K562 (cell line): Measurements from ENCODE around the gene CCNY. TPM values are rescaled to one million over a fixed set of nuclear protein-coding genes. Genes with fewer than 3 reads are reported as not detected.

Source experiments
- ATAC-seq: fragments of 200-7000 bp; cut with Tn5 transposase; 3 replicates; pipeline ENCODE4 v1.9.1; 2020; ENCODE audit warnings: moderate library complexity
- BruUV-seq: library from RNA; stranded (reverse); fragments of 400-500 nt; replicated peaks from 2 replicates; lab custom pipeline; 2021; lab: Mats Ljungman, UMichigan
- CTCF ChIA-PET: fragments of 300-600 bp; formaldehyde crosslinking; extraction: SDS; loops from one replicate; lab custom pipeline; 2021; ENCODE audit warnings: low intra/inter-chr PET ratio; lab: Yijun Ruan, JAX
- POLR2A ChIA-PET: fragments of 300-600, 350-650 bp; sonication (Branson Sonifier 250); formaldehyde crosslinking; extraction: SDS; loops from one replicate; lab custom pipeline; 2021; ENCODE audit warnings: antibody characterized with exemption, inconsistent platforms; lab: Yijun Ruan, JAX
- DNase-seq, 4 experiments: peaks; one replicate each; pipeline versions ENCODE4 v3.0.0 to v3.0.0-alpha.2; 2011 to 2018; ENCODE audit warnings: low spot score in 3 of 4, mixed read lengths in 3 of 4; ENCODE audit errors: extremely low read depth in 1 of 4
- FAIRE-seq: peaks from 2 replicates; lab custom pipeline; 2011; peaks lifted over from hg19 to GRCh38; lab: Jason Lieb, UNC
- H2AFZ ChIP-seq: 2 replicates; pipeline ENCODE4 v1.6.0; 2011; ENCODE audit warnings: low read depth, low read length, control low read depth, inconsistent platforms
- H3K27ac ChIP-seq: fragments of 200-600 bp; 3 replicates; pipeline ENCODE4 v1.8.0; 2011; ENCODE audit warnings: low read depth, mild to moderate bottlenecking, control low read depth, inconsistent platforms, low read length, moderate library complexity, mixed read lengths; ENCODE audit errors: extremely low read depth
- H3K27me3 ChIP-seq, 2 experiments: fragments of 300-600 bp in 1 of 2; 2 replicates in 1 of 2; 3 replicates in 1 of 2; pipeline versions ENCODE4 v1.6.0 to v1.8.0; 2011; ENCODE audit warnings: inconsistent platforms in 2 of 2, low read length in 2 of 2, mild to moderate bottlenecking in 1 of 2, mixed read lengths in 1 of 2, moderate library complexity in 1 of 2; ENCODE audit not compliant: control insufficient read depth in 2 of 2, insufficient read depth in 2 of 2
- H3K36me3 ChIP-seq: fragments of 300-600 bp; 3 replicates; pipeline ENCODE4 v1.8.0; 2011; ENCODE audit warnings: mild to moderate bottlenecking, low read length, inconsistent platforms; ENCODE audit not compliant: control insufficient read depth, insufficient read depth
- H3K4me1 ChIP-seq, 2 experiments: fragments of 200-600 bp in 1 of 2; replicated peaks in 1 of 2; 2 replicates in 1 of 2; 3 replicates in 1 of 2; pipeline versions ENCODE4 v1.5.1 to v1.8.0; 2011; ENCODE audit warnings: inconsistent platforms in 2 of 2, low read length in 2 of 2, mild to moderate bottlenecking in 1 of 2, mixed read lengths in 1 of 2, moderate library complexity in 1 of 2; ENCODE audit not compliant: control insufficient read depth in 2 of 2, insufficient read depth in 2 of 2
- H3K4me2 ChIP-seq: 2 replicates; pipeline ENCODE4 v1.6.1; 2011; ENCODE audit warnings: low read length, control low read depth, inconsistent platforms, mixed read lengths; ENCODE audit not compliant: insufficient read depth
- H3K4me3 ChIP-seq: fragments of 200-600 bp; sonication (generic), shearing (Covaris generic); 2 replicates; pipeline ENCODE4 v1.5.1; 2016; ENCODE audit warnings: control low read depth, inconsistent platforms
- H3K79me2 ChIP-seq: fragments of 200-600 bp; 3 replicates; pipeline ENCODE4 v1.8.0; 2011; ENCODE audit warnings: low read length, inconsistent platforms; ENCODE audit not compliant: control insufficient read depth, insufficient read depth
- H3K9ac ChIP-seq, 2 experiments: 2 replicates each; pipeline versions ENCODE4 v1.6.0 to v1.6.1; 2011; ENCODE audit warnings: low read depth in 2 of 2, low read length in 2 of 2, control low read depth in 1 of 2, inconsistent platforms in 1 of 2, mild to moderate bottlenecking in 1 of 2, mixed read lengths in 1 of 2; ENCODE audit not compliant: insufficient read depth in 1 of 2
- H3K9me1 ChIP-seq: one replicate; pipeline ENCODE4 v1.6.0; 2011; ENCODE audit warnings: inconsistent platforms, mild to moderate bottlenecking, low read length, moderate library complexity; ENCODE audit not compliant: control insufficient read depth, insufficient read depth
- H3K9me3 ChIP-seq: replicated peaks from 2 replicates; pipeline ENCODE4 v1.5.1; 2011; ENCODE audit warnings: low read depth, low read length, inconsistent platforms; ENCODE audit not compliant: control insufficient read depth, insufficient read depth
- H4K20me1 ChIP-seq: replicated peaks from 2 replicates; pipeline ENCODE4 v1.6.1; 2011; ENCODE audit warnings: low read length, inconsistent platforms, mixed read lengths; ENCODE audit not compliant: control insufficient read depth, insufficient read depth
- AFF4 ChIP-seq: sonication (generic); formaldehyde crosslinking; IDR thresholded peaks from 2 replicates; pipeline ENCODE4 v1.8.0; 2023; ENCODE audit warnings: mild to moderate bottlenecking, missing genetic modification reagents
- BACH1 ChIP-seq: fragments of 200-800 bp; sonication (Bioruptor generic); IDR thresholded peaks from 2 replicates; pipeline ENCODE4 v1.6.1; 2016; ENCODE audit warnings: missing genetic modification characterization, missing compliant biosample characterization
- CEBPG ChIP-seq, 3 experiments: fragments of 200-800 bp in 1 of 3; sonication (Bioruptor generic) in 1 of 3; sonication (generic) in 1 of 3; formaldehyde crosslinking in 1 of 3; IDR thresholded peaks in 2 of 3; conservative IDR thresholded peaks in 1 of 3; 2 replicates each; pipeline versions ENCODE4 v1.6.1 to v1.8.0; 2016 to 2022; ENCODE audit warnings: missing compliant biosample characterization in 2 of 3, missing genetic modification characterization in 2 of 3, mild to moderate bottlenecking in 1 of 3, missing genetic modification reagents in 1 of 3
- CLOCK ChIP-seq: fragments of 250-450 bp; sonication (Bioruptor Pico); IDR thresholded peaks from 2 replicates; pipeline ENCODE4 v1.4.0; 2020; ENCODE audit warnings: mild to moderate bottlenecking, moderate library complexity, borderline replicate concordance
- FOS ChIP-seq: IDR thresholded peaks from 3 replicates; pipeline ENCODE4 v1.6.1; 2011; ENCODE audit not compliant: insufficient read length; ENCODE audit errors: extremely low read depth
- PHF8 ChIP-seq: fragments of 200-600 bp; sonication (generic); IDR thresholded peaks from 2 replicates; pipeline ENCODE4 v1.6.1; 2012; ENCODE audit warnings: mixed run types, mild to moderate bottlenecking, inconsistent platforms, low read length, moderate library complexity, borderline replicate concordance
- RBM25 ChIP-seq: fragments of 200-400 bp; formaldehyde crosslinking; IDR thresholded peaks from 2 replicates; pipeline ENCODE4 v1.6.1; 2018; ENCODE audit warnings: low read length, low read depth, moderate library complexity; ENCODE audit not compliant: severe bottlenecking
- TBL1XR1 ChIP-seq, 2 experiments: IDR thresholded peaks; 2 replicates each; pipeline ENCODE4 v1.6.1; 2012; ENCODE audit warnings: improper control_type of control experiment in 2 of 2, low read length in 2 of 2, mild to moderate bottlenecking in 1 of 2
- WGBS: fragments of 100-300 bp; shearing (Covaris generic); methylation state at CpG from one replicate; pipeline ENCODE4 v1.1.6; 2016; ENCODE audit warnings: low coverage, mixed read lengths; ENCODE audit not compliant: insufficient coverage; ENCODE audit errors: missing lambda C conversion rate; 5-methylcytosine and 5-hydroxymethylcytosine counted together
- in situ Hi-C: fragments of 300-500 bp; cut with MboI; formaldehyde crosslinking; loops from 4 replicates; pipeline ENCODE4 v1.15.0; 2018; ENCODE audit warnings: inconsistent platforms, mixed read lengths
- intact Hi-C: fragments of 100-400 bp; cut with micrococcal nuclease; formaldehyde crosslinking; loops from 2 replicates; pipeline ENCODE4 v1.14.2; 2022
- polyA plus RNA-seq, 8 experiments: library from polyadenylated mRNA; depleted of rRNA in 4 of 8; stranded (reverse) in 5 of 8; unstranded in 3 of 8; fragments of >200 nt; fragmentation: Nextera tagmentation in 2 of 8; fragmentation: Illumina TruSeq in 1 of 8; extraction: Ambion mirVana in 2 of 8; extraction: Trizol in 1 of 8; gene quantifications; 2 replicates each; pipeline versions ENCODE4 v1.2.1 to v1.2.3, GENCODE V29; 2011 to 2014; ENCODE audit warnings: inconsistent platforms in 1 of 8, missing spikeins in 1 of 8
- total RNA-seq, 7 experiments: library from RNA; depleted of rRNA in 6 of 7; stranded (reverse); fragments of >200 nt in 6 of 7; fragmentation: Illumina TruSeq in 2 of 7; extraction: Trizol in 2 of 7; gene quantifications; 2 replicates each; pipeline versions ENCODE4 v1.2.1 to v1.2.3, GENCODE V29; 2011 to 2021; ENCODE audit warnings: low replicate concordance in 1 of 7

CCNY gene
- total and polyA plus RNA-seq, 9 of the 15 experiments (the other 6 are each of a cell fraction or from before 2014, with no cell fraction given) = 8.4 to 109 (median 38.6) TPM

GRCh38 chr10:35356725-35357092 is 20.4 kb downstream of the CCNY start:
- DNase-seq = no peak
- Histone ChIP-seq H4K20me1 (peaks cover 36% of the 10 kb centered on the region), H3K4me1 (peaks cover 12 to 32% of the 10 kb centered on the region in 2 experiments; a peak in 4 of 5 replicates), H3K27ac (no peak overlapping the region), H3K9me1 (peaks cover 10% of the 10 kb centered on the region), H2AFZ (no peak overlapping the region), H3K9ac (no peak overlapping the region), H3K79me2 (peaks cover 99% of the 10 kb centered on the region), H3K27me3 (no peaks in the 10 kb centered on the region), H3K36me3 (peaks cover 4% of the 10 kb centered on the region; the same call in 1 of the 3 replicates), H3K9me3 (no peaks in the 10 kb centered on the region), H3K4me2 (no peak overlapping the region), H3K4me3 (no peak overlapping the region)
- no peak for ATAC-seq
- no peak for FAIRE-seq
- POLR2A ChIA-PET = interaction anchor here (0.6 kb wide), 1 partner anchor 27 kb away, joined by 4 read pairs; no protein-coding TSS in a partner anchor
- intact Hi-C loops (no loop called here), in situ Hi-C loops (no loop called here)
- CTCF ChIA-PET = no interaction called here
- TF ChIP-seq BACH1 (no peak), RBM25 (no peak), CEBPG (CRISPR knock-in tag; IDR thresholded peaks at IDR 0.05) (no peak), CEBPG (tag; conservative IDR thresholded peaks at IDR 0.05 in 1 of 2, IDR thresholded peaks at IDR 0.05 in 1 of 2) (no peak)
- 45% methylated on average over 2 of the region's 2 CpGs for WGBS
- no TSS peak for BruUV-seq

- DNase-seq (no peak), ATAC-seq (no peak), FAIRE-seq (no peak)
- H3K4me3 ChIP-seq = no peak overlapping the region
- H3K27ac ChIP-seq = no peak overlapping the region
- peaks cover 4% of the 10 kb centered on the region; the same call in 1 of the 3 replicates for H3K36me3 ChIP-seq
- no peak overlapping the region for H2AFZ ChIP-seq
- intact Hi-C loops (no loop called here), in situ Hi-C loops (no loop called here)
- no peaks in the 10 kb centered on the region for H3K27me3 ChIP-seq
- ChIA-PET POLR2A (interaction anchor here (1.1 to 1.8 kb wide), 4 partner anchors 9 to 33 kb away, joined by 3 to 6 read pairs (median 4); no protein-coding TSS in a partner anchor), CTCF (no interaction called here)
- no TSS peak for BruUV-seq
- no peak overlapping the region; the same call in 1 of the 2 replicates for H3K4me2 ChIP-seq
- no peak overlapping the region for H3K9ac ChIP-seq
- H3K79me2 ChIP-seq = peaks cover 99% of the 10 kb centered on the region
- 58% methylated on average over 2 of the region's 2 CpGs for whole genome bisulfite sequencing
- H3K9me3 ChIP-seq = no peaks in the 10 kb centered on the region
- peaks cover 10% of the 10 kb centered on the region for H3K9me1 ChIP-seq
- peaks cover 10 to 11% of the 10 kb centered on the region in 2 experiments for H3K4me1 ChIP-seq
- peaks cover 18% of the 10 kb centered on the region for H4K20me1 ChIP-seq
- TF ChIP-seq PHF8 (no peak), CLOCK (CRISPR knock-in tag) (no peak), TBL1XR1 (IDR thresholded peaks at IDR 0.05; ENCODE audit: low read length in 2 of 2) (no peak), FOS (no peak), AFF4 (CRISPR knock-in tag) (no peak)
Measured at GRCh38 chr10:35359056-35359455, 22.7 kb downstream of the CCNY start.
